ENCODE results near the gene A1BG.

The A1BG gene

GRCh38 chr19:58368561-58369360 is 15.5 kb upstream of the A1BG start:
- no peaks in the 10 kb centered on the region for H3K27me3 ChIP-seq (ENCODE audit: control insufficient read depth, insufficient read depth, low read length)
- H3K36me3 ChIP-seq (ENCODE audit: control insufficient read depth, insufficient read depth, low read length), result no peaks in the 10 kb centered on the region
- no peak overlapping the region for H3K4me3 ChIP-seq (ENCODE audit: low read depth, low read length)
- no peak overlapping the region for H3K27ac ChIP-seq (ENCODE audit: low read depth, low read length)
- no peaks in the 10 kb centered on the region for H3K4me1 ChIP-seq (ENCODE audit: control insufficient read depth, insufficient read depth, low read length)
- no peak overlapping the region for H3K9ac ChIP-seq (ENCODE audit: low read depth, low read length)
- no peaks in the 10 kb centered on the region for H3K9me3 ChIP-seq (ENCODE audit: control insufficient read depth, insufficient read depth, low read length)

- H3K27me3 ChIP-seq (ENCODE audit: control insufficient read depth, insufficient read depth, low read length), result no peaks in the 10 kb centered on the region
- no peaks in the 10 kb centered on the region for H3K36me3 ChIP-seq (ENCODE audit: control insufficient read depth, insufficient read depth, low read length)
- no peak overlapping the region for H3K27ac ChIP-seq (ENCODE audit: low read depth, low read length)
- no peaks in the 10 kb centered on the region for H3K9me3 ChIP-seq (ENCODE audit: control insufficient read depth, insufficient read depth, low read length)
- H3K9ac ChIP-seq (ENCODE audit: low read depth, low read length), result no peak overlapping the region
- H3K4me1 ChIP-seq (ENCODE audit: control insufficient read depth, insufficient read depth, low read length), result no peaks in the 10 kb centered on the region
- H3K4me3 ChIP-seq (ENCODE audit: low read depth, low read length), result no peak overlapping the region
Observed at GRCh38 chr19:58367698-58368454, 14.6 kb upstream of the A1BG start.

DNA sequence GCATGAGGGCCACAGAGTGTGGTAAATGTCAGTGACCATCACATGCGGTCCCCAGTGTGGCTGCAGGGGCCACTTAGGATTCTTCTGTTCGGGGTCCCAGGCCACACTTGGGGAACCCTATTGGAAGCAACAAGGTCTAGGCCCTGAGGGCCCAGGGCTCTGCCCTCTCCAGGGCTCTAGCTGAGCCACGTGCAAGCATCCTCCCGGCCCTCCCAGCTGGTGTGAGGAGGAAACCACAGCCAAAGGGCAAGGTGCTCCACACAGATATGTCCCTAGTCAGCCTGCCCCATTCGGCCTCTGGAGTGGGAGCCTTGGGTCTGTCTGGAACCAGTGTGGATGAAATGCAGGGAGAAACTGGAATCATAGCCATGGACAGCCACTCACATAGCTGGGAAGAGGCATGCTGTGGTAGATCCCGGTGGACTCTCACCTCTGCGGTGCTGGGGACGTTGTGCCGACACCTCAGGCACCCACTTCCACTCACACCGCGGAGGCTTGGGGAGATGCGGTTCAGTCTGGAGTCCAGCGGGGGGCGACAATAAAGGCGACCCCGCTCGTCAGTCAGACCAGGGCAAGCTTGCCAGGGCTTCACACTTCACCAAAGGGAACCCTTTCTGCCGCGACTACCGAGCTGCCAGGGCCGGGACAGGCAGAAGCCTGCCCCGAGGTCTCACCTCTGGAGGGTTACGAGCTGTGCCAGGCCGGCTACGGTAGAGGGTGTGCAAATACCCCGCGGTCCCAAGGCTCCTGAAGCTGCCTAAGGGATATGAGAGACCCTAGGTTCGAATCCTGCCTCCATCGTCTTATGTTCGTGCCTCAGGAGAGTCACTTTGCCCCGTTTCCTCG is 13.5 kb upstream of the A1BG start:
- H3K27ac ChIP-seq (ENCODE audit: low read depth, low read length), result no peak overlapping the region
- H3K9ac ChIP-seq (ENCODE audit: low read depth, low read length), result no peak overlapping the region
- no peaks in the 10 kb centered on the region for H3K9me3 ChIP-seq (ENCODE audit: control insufficient read depth, insufficient read depth, low read length)
- H3K4me3 ChIP-seq (ENCODE audit: low read depth, low read length), result no peak overlapping the region
- H3K4me1 ChIP-seq (ENCODE audit: control insufficient read depth, insufficient read depth, low read length), result no peaks in the 10 kb centered on the region
- no peaks in the 10 kb centered on the region for H3K36me3 ChIP-seq (ENCODE audit: control insufficient read depth, insufficient read depth, low read length)
- H3K27me3 ChIP-seq (ENCODE audit: control insufficient read depth, insufficient read depth, low read length), result no peaks in the 10 kb centered on the region

- Histone ChIP-seq H3K4me3 (ENCODE audit: low read depth, low read length) (no peak overlapping the region), H3K4me1 (ENCODE audit: control insufficient read depth, insufficient read depth, low read length) (no peaks in the 10 kb centered on the region), H3K27ac (ENCODE audit: low read depth, low read length) (no peak overlapping the region), H3K36me3 (ENCODE audit: control insufficient read depth, insufficient read depth, low read length) (no peaks in the 10 kb centered on the region), H3K27me3 (ENCODE audit: control insufficient read depth, insufficient read depth, low read length) (no peaks in the 10 kb centered on the region), H3K9me3 (ENCODE audit: control insufficient read depth, insufficient read depth, low read length) (no peaks in the 10 kb centered on the region), H3K9ac (ENCODE audit: low read depth, low read length) (no peak overlapping the region)
Observed at GRCh38 chr19:58364146-58364545, 10.9 kb upstream of the A1BG start.

- Histone ChIP-seq H3K4me1 (ENCODE audit: control insufficient read depth, insufficient read depth, low read length) (no peaks in the 10 kb centered on the region; the same call in 1 of the 2 replicates), H3K27ac (ENCODE audit: low read depth, low read length) (peak within 1 kb of the TSS; percentile 84), H3K9ac (ENCODE audit: low read depth, low read length) (peak within 1 kb of the TSS; percentile 86), H3K36me3 (ENCODE audit: control insufficient read depth, insufficient read depth, low read length) (no peaks in the 10 kb centered on the region), H3K27me3 (ENCODE audit: control insufficient read depth, insufficient read depth, low read length) (no peaks in the 10 kb centered on the region), H3K4me3 (ENCODE audit: low read depth, low read length) (peak within 1 kb of the TSS; percentile 80), H3K9me3 (ENCODE audit: control insufficient read depth, insufficient read depth, low read length) (no peaks in the 10 kb centered on the region)
Observed at GRCh38 chr19:58362272-58362994, 9.1 kb upstream of the A1BG start, which contains the start of gene ZNF497. Gene ZNF497, minus strand, starts transcription at chr19:58362751. Its CDS starts 5,116 bp downstream, at chr19:58357635.

DNA sequence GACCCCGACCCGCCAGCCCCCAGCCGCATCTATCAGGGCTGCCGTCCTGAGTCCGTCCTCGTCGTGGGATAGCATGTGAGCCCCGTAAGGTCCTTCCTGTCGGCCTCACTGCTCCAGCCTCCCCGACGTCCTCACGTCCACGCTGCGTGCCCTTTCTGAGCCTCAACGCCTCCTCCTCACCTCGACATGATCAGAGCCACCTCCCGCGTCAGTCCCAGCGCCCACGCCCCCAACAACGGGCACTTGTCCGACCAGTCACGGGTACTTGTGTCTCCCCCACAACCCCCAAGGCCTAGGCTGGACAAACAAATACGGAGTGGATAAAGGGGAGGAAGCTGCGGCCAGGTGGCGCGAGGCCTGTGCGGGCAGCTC is 8.6 kb upstream of the A1BG start:
- peak overlapping the region; percentile 80 for H3K4me3 ChIP-seq (ENCODE audit: low read depth, low read length)
- no peaks in the 10 kb centered on the region for H3K36me3 ChIP-seq (ENCODE audit: control insufficient read depth, insufficient read depth, low read length)
- no peaks in the 10 kb centered on the region; the same call in 1 of the 2 replicates for H3K4me1 ChIP-seq (ENCODE audit: control insufficient read depth, insufficient read depth, low read length)
- H3K9me3 ChIP-seq (ENCODE audit: control insufficient read depth, insufficient read depth, low read length), result no peaks in the 10 kb centered on the region
- H3K27me3 ChIP-seq (ENCODE audit: control insufficient read depth, insufficient read depth, low read length), result no peaks in the 10 kb centered on the region
- H3K27ac ChIP-seq (ENCODE audit: low read depth, low read length), result peak overlapping the region; percentile 84
- peak overlapping the region; percentile 86 for H3K9ac ChIP-seq (ENCODE audit: low read depth, low read length)

DNA sequence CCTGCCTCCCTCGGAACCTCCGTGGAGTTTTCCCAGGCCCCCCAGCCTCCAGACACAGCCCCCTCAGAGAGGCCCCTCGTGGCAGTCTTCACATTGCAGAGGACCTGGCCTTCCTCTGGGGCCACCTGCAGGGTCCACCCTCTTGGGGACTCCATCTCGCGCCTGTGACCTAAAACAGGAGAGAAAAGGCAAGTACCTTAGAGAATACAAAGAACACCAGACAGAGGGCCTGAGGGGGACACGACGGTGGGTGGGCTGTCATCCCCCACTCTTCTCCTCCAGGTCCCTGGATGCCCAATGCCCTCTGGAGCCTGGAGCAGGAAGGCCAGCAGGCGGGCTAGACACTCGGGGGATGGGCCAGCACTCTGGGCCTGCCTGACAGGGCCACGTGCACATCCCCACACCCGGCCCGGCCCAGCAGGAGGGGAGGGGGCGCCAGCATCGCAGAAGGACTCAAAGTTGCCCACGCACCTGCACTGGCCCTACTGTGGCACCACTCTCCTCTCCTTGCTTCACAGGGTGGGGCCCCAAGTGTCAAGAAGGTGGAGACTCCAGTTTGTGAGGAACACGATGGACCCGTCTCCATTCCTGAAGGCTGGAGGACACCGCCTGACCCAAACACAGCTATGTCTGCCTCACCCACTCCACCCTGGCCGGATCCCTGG is 4.3 kb upstream of the A1BG start:
- no peaks in the 10 kb centered on the region; the same call in 1 of the 2 replicates for H3K4me1 ChIP-seq (ENCODE audit: control insufficient read depth, insufficient read depth, low read length)

DNA sequence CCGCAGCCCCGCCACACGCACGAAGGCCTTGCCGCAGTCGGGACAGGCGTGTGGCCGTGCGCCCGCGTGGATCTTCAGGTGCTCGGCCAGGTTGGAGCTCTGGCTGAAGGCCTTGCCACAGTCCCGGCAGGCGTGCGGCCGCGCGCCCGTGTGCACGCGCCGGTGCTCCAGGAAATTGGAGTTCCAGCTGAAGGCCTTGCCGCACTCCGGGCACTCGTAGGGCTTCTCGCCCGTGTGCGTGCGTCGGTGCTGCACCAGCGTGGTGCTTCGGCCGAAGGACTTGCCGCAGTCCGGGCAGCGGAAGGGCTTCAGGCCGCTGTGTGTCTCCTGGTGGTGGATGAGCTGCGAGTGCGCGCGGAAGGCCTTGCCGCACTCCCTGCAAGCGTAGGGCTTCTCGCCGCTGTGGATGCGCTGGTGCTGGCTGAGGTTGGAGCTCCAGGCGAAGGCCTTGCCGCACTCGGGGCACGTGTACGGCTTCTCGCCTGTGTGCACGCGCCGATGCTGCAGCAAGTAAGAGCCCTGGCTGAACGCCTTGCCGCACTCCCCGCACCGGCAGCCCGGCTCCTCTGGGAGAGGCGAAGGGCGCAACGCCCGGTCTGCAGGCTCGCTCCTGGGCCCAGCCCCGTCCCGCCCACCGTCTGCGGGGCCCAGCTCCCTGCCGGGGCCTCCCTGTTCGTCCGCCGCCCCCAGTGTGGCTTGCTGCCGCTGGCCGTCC is 3.6 kb upstream of the A1BG start:
- H3K4me3 ChIP-seq (ENCODE audit: low read depth, low read length), result no peak overlapping the region
- no peak overlapping the region for H3K9ac ChIP-seq (ENCODE audit: low read depth, low read length)

More for the DNA sequence above, 4.3 kb upstream of the A1BG start:
- H3K36me3 ChIP-seq (ENCODE audit: control insufficient read depth, insufficient read depth, low read length), result no peaks in the 10 kb centered on the region
- no peaks in the 10 kb centered on the region for H3K9me3 ChIP-seq (ENCODE audit: control insufficient read depth, insufficient read depth, low read length)
- H3K9ac ChIP-seq (ENCODE audit: low read depth, low read length), result no peak overlapping the region
- no peak overlapping the region for H3K4me3 ChIP-seq (ENCODE audit: low read depth, low read length)
- H3K27ac ChIP-seq (ENCODE audit: low read depth, low read length), result no peak overlapping the region
- no peaks in the 10 kb centered on the region for H3K27me3 ChIP-seq (ENCODE audit: control insufficient read depth, insufficient read depth, low read length)

GRCh38 chr19:58355908-58356765 is 2.8 kb upstream of the A1BG start:
- H3K9ac ChIP-seq (ENCODE audit: low read depth, low read length), result no peak overlapping the region
- no peaks in the 10 kb centered on the region for H3K36me3 ChIP-seq (ENCODE audit: control insufficient read depth, insufficient read depth, low read length)
- H3K4me3 ChIP-seq (ENCODE audit: low read depth, low read length), result no peak overlapping the region
- H3K9me3 ChIP-seq (ENCODE audit: control insufficient read depth, insufficient read depth, low read length), result no peaks in the 10 kb centered on the region
- H3K27ac ChIP-seq (ENCODE audit: low read depth, low read length), result no peak overlapping the region
- no peaks in the 10 kb centered on the region; the same call in 1 of the 2 replicates for H3K4me1 ChIP-seq (ENCODE audit: control insufficient read depth, insufficient read depth, low read length)
- no peaks in the 10 kb centered on the region for H3K27me3 ChIP-seq (ENCODE audit: control insufficient read depth, insufficient read depth, low read length)

More for the DNA sequence above, 3.6 kb upstream of the A1BG start:
- Histone ChIP-seq H3K36me3 (ENCODE audit: control insufficient read depth, insufficient read depth, low read length) (no peaks in the 10 kb centered on the region), H3K27ac (ENCODE audit: low read depth, low read length) (no peak overlapping the region), H3K27me3 (ENCODE audit: control insufficient read depth, insufficient read depth, low read length) (no peaks in the 10 kb centered on the region), H3K4me1 (ENCODE audit: control insufficient read depth, insufficient read depth, low read length) (no peaks in the 10 kb centered on the region; the same call in 1 of the 2 replicates), H3K9me3 (ENCODE audit: control insufficient read depth, insufficient read depth, low read length) (no peaks in the 10 kb centered on the region)
